Nucleus accumbens (tissue), 56 donors: ENCODE results near the gene HRCT1.
"Not testable (repeated sequence)": the region's sequence is repeated elsewhere in the genome, so short reads cannot be mapped to it uniquely, and the experiment has no call there.

Experiments
- DNase-seq, 56 donors: peaks; one replicate each; lab custom pipeline; 2025; lab: John Stamatoyannopoulos, UW

The HRCT1 gene

GRCh38 chr9:35915681-35916294 is 9.8 kb downstream of the HRCT1 start:
- DNase-seq: no peak

GRCh38 chr9:35917261-35917660 is 11.3 kb downstream of the HRCT1 start:
- DNase-seq: no peak

- DNase-seq: no peak
These were observed 12.8 kb downstream of the HRCT1 start for GRCh38 chr9:35918780-35919179.

- no peak for DNase-seq
These were observed 13.4 kb downstream of the HRCT1 start for GRCh38 chr9:35919212-35920008.

GRCh38 chr9:35920051-35920620 is 14.1 kb downstream of the HRCT1 start:
- no peak for DNase-seq

GRCh38 chr9:35923598-35923926 is 17.6 kb downstream of the HRCT1 start:
- no peak for DNase-seq

- peak in 19 of 56 donors; percentile 11 to 81 (median 38) for DNase-seq
These were observed 18.1 kb downstream of the HRCT1 start for GRCh38 chr9:35923927-35924763.

GRCh38 chr9:35928591-35929452 is 22.8 kb downstream of the HRCT1 start:
- DNase-seq: no peak

- no peak for DNase-seq
These were observed 23.4 kb downstream of the HRCT1 start for GRCh38 chr9:35929453-35929718.

DNA sequence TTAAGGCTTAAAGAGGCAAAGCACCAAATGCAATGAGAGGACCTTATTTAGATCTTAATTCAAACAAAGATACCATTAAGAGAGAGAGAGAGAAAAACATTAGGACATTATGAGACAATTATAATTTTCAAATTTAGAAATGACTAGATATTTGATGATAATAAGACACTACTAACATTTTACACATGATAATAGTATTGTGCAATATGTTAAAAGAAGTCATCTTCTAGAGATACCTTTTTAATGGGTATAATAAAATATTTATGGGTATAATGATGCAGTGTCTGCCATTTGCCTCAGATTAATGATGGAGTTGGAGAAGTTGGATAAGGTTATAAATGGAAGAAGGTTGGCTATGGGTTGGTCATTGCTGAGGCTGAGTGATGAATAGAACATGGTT is 24.5 kb downstream of the HRCT1 start:
- no peak for DNase-seq

DNA sequence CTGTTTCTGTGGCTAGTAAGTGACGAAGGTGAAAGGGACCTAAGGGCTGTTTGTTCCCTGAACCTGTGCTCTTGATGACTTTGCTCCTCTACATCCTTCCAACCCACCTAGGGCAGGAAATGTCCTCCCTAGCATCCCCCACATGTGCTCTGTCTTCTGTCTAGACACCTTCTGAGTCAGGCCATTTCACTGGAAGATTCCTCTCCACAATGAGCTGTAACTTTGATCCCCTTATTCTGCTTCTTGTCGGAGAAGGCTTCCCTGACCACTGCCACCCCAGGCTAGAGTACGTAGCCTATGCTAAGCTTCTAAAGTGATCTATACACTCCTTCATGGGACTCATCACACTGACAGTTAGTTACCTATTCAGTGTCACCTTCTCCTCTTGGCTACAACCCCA is 25.0 kb downstream of the HRCT1 start:
- DNase-seq: no peak

- DNase-seq: no peak
These were observed 26.7 kb downstream of the HRCT1 start for GRCh38 chr9:35932735-35933134.

GRCh38 chr9:35933550-35934067 is 27.6 kb downstream of the HRCT1 start:
- DNase-seq: no peak

DNA sequence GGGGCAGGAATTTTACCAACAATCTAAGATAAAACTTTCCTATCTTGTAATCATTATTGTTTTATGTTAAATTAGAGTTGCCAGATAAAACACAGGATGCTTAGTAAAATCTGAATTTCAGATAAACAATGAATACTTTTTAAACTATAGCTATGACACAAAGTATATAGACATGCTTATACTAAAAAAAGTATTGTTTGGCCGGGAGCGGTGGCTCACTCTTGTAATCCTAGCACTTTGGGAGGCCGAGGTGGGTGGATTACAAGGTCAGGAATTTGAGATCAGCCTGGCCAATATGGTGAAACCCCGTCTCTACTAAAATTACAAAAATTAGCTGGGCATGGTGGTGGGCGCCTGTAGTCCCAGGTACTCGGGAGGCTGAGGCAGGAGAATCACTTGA is 28.1 kb downstream of the HRCT1 start:
- DNase-seq: not testable (repeated sequence)

DNA sequence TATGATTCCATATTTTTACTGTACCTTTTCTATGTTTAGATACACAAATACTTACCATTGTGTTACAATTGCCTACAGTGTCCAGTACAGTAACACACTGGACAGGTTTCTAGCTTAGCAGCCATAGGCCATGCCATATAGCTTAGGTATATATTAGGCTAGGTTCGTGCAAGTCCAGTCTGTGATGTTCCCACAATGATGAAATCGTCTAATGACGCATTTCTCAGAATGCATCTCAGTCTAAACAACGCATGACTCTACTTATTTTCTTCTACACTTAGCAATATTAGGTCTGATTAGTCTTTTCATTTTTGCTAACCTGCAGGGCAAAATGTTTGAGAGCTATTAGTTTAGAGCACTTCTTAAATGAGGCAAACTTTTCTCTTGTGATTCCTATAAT is 29.3 kb downstream of the HRCT1 start:
- DNase-seq: no peak

DNA sequence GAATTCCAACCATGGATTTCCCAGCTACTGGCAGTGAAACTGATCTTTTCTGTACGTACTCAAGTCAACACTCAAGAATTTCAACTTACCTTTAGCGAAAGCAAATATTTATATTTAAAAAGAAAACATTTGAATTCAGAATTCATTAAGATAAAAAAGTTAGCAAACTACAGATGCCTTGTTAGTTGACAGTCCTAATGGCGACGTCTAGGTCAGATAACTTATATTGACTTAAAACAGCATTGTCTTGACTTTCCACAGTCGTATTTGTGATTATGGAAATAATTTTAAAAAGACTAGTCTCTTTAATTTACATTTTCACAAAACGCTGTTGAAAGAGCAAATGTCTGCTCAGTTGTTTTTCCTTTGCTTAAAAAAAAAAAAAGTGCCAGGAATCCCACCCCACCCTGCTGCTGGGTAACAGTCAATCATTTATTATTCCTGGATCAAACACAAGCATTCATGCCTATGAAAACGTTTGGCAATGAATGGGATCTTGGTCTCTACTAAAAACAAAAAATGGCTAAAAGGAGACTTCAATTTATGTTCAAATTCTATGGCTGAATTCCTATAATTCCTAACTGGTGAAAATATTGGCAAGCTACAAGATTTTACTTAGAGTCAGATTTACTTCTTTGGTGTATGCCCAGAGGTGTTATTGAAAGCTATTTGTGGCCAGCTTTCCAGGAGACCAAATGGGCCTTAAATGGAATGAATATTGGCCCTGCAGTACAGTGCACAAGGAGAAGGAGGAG is 29.9 kb downstream of the HRCT1 start:
- no peak for DNase-seq

- no peak for DNase-seq
These were observed 31.2 kb downstream of the HRCT1 start for GRCh38 chr9:35937227-35937626.

GRCh38 chr9:35938474-35939356 is 32.7 kb downstream of the HRCT1 start:
- no peak for DNase-seq
